Stromal cell of bone marrow (primary cell): ENCODE data around the gene OSBPL1A.

ENCODE experiments used
- DNase-seq: peaks from one replicate; pipeline ENCODE4 v3.0.0-alpha.2; 2012; ENCODE audit warnings: low read depth

The OSBPL1A gene

DNA sequence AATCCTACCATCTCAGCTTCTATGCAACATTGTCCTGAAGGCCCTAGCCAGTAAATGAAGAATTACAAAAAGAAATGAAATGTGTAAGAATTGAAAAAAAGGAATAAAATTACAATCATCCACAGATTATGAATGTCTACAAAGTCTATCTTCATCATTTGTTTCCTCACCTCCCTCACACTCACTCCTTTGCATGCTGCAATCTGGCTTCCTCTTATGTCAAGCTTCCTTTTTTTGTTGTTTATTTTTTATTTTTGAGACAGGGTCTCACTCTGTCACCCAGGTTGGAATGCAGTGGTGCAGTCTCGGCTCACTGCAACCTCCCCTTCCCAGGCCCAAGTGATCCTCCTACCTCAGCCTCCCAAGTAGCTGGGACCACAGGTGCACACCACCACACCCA, 129.7 kb downstream of the OSBPL1A start:
- no peak for DNase-seq

DNA sequence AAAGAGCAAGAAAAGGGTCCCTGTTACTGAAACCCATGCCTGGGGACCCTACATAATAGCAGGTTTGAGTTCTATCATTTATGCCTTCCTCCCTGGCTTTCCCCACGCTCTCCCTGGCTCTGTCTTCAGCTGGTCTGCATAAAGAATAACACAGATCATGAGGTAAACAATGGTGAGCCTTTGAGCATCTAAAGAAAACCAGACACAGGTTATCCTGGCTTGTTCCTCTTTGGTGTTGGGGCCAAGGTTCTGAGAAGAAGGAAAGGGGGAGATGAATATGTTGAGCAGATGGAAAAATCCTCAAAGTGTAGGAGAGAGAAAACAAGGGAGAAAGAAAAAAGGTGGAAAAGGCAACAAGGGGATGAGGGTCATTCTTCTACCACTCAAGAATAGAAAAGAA, 131.5 kb downstream of the OSBPL1A start:
- no peak for DNase-seq

DNA sequence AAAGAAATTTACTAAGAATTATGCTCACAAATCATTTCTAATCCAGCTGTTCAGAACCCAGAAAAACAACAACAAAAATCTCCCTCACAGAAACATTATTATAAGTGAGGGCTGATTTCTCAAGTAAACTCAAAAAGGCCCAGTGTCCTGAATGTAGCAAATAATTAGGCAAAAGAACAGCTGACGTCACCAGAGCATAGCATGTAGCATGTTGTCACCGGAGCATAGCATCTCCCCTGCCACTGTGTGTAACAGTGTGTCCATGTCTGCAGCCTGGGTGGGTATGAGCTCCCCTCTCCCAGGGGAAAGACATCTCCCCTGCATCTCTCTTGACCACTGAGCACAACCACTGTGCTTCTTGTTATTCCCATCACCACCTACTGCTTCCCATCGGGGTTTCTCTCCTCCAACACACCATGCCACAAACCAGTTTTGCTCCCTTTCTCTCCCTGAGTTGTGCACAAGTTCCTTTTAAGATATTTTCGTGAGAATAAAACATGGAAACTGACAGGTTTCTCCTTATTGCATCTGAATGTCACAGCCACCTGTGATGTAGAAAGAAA, 132.0 kb downstream of the OSBPL1A start:
- DNase-seq: no peak

DNA sequence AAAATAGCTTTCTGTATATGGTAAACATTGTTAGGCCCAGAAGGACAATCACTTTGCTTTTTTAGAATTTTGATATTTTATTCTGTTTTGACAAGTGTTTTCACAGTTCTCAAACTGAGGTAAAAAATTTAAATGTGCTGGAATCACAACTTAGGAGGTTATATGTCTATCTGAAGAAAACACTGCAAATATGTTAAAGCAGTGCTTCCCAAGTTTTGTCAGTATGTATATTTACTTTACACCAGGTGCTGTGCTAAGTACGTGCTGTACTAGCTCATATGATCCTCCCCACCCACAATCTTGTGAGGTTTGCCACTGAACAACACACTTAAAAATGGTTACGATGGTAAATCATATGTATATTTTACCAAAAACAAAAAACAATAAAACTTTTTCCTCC, 134.6 kb downstream of the OSBPL1A start:
- no peak for DNase-seq

DNA sequence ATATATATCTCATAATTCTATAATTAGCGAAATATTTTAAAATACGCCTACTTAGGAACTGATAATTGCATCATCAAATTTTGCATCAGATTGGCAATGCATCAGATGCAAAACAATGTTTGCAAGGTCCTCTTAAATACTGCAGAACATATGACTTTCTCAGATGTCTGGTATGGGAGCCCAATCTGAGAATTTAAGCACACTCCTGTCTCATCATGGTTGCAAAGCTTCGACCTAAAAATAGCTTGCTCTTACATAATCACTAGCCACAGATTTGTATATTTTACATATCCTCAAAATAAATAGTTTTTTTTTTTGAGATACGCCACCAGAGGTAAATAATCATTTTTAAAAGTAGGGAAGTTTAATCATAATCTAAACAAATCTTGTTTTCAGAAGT, 135.5 kb downstream of the OSBPL1A start:
- DNase-seq: no peak

DNA sequence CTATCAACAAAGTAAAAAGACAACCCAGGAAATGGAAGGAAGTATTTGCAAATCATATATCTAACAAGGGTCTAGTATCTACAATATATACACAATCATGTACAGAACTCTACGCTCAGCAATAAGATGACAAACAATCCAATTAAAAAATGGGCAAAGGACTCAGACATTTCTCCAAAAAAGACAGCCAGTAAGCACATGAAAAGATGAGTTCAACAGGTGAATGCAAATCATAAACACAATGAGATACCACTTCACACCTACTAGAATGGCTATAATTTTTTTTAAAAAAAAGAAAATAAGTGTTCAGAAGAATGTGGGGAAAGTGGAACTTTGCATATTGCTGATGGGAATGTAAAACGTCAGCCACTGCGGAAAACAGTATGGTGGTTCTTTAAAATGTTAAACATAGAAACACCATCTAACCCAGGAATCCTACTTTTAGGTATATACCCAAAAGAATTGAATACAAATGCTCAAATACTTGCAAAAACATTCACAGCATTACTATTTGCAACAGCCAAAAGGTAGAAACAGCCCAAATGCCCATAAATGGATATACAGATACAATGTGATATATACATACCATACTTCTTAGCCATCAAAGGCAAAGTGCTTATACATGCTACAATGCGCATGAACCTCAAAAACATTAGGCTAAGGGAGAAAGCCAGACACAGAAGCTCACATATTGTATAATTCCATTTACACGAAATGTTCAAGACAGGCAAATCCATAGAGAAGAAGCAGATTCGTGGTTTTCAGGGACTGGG, 137.6 kb downstream of the OSBPL1A start:
- DNase-seq: no peak

DNA sequence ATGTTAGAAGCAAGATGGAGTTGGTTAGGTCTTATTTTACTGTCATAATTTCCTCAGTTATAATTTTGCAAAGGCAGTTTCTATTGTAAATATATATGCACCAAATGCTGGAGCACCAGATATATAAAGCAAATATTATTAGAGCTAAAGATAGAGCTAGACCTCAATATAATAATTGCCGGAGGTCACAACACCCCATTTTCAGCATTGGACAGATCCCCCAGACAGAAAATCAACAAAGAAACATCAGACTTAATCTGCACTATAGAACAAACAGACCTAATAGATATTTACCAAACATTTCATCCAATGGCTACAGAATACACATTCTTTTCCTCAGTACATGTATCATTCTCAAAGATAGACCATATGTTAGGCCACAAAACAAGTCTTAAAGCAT, 143.6 kb downstream of the OSBPL1A start:
- DNase-seq: no peak

DNA sequence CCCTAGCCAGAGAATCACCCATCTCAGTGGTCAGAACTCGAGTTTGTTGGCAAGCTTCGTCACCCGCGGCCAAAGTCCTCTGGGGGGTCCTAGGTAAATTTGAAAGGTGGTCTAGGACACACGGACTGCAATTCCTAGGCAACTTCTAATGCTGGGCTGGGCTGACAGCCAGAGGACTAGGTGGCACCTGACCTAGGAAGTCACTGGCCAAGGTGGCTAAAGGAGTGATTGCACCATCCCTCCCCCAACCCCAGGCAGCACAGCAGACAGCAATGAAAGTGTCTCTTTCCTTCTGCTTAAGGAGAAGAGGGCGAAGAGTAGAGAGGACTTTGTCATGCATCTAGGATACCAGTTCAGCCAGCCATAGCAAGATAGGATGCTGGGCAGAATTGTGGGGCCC, 147.9 kb downstream of the OSBPL1A start:
- no peak for DNase-seq

DNA sequence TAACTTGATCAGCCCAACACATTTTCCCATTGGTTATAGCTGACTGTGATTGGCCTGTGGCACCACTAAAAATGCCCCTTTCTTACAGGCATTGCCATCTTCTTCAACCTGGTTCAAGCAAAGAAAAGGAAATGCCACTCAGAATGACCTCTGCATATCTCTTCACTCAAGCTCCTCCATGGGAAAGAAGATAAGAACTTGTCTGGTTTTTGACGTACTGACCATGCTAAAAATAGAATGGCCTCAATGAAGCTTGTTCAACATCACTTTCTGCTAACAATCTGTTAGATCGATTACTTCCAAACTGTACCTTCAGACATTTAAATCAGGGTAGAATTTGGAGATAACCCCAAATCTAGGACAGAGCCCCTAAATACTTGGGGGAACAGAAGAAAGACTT, 149.3 kb downstream of the OSBPL1A start:
- no peak for DNase-seq

DNA sequence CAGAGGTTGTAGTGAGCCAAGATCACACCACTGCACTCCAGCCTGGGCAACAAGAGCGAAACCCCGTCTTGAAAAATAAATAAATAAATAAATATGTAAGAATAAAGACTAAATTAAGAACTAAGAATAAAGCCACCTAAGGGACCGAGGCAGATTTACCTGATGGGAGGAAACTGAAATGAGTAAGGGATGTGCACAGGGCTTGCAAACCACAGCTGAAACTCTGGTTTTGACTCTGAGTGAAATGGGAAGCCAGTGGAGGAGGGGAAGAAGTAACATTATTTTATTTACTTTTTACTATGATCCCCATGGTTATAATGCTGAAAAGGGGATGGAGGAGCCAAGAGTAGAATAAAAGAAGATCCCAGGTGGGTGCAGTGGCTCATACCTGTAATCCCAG, 151.5 kb downstream of the OSBPL1A start:
- DNase-seq: no peak

DNA sequence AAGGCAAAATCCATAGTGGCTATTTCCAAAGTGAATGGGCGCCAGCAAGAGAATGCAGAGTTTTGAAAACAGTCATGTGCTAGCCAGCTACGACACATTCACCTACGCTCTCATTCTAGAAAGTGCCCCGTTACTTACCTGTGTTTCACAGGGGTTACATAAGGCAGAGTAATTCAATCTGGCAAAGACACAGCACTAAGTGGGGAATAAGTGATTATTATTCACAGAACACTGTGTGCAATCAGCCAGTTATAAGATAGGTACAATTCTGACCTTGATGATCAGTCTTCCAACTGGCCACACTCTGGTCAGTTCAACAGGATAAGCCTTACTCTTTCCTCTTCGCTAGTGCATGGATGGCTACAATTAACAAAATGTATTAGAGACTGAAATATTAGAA, 152.9 kb downstream of the OSBPL1A start:
- no peak for DNase-seq

DNA sequence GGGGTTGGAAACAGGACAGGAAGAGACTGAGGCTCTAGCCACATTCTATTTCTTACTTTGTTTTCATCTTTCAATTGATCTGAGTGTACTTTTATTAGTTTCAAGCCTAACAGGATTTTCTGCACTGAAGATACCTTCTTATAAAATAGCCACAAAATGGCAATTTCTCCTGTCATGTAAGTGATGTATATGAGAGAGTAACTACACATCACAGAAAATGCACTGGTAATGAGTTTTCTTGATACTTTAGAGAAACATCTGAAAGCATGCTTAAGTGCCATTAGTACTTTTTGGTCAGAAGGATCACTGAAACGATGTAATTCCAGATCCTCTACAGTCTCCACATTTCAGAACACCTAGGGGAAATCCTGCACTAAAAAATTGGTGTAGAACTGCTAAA, 153.9 kb downstream of the OSBPL1A start:
- no peak for DNase-seq

DNA sequence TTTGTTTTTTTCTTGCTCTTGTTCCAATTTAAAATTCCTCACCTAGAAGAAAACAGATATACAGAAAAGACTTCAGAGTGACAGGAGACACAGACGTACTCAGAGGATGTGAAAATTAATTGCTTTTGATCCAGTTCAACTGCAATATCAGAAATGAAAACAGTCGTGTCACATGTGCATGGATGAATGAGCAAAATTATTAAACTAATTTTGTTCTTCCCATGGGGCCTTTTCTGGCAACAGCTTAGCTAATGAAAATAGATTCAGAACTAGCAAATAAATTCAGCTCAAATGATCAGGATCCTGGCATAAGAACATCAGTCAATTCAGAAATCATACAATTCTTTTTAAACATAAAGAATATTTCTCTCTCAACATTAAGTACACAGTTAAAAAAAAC, 158.3 kb downstream of the OSBPL1A start:
- no peak for DNase-seq

DNA sequence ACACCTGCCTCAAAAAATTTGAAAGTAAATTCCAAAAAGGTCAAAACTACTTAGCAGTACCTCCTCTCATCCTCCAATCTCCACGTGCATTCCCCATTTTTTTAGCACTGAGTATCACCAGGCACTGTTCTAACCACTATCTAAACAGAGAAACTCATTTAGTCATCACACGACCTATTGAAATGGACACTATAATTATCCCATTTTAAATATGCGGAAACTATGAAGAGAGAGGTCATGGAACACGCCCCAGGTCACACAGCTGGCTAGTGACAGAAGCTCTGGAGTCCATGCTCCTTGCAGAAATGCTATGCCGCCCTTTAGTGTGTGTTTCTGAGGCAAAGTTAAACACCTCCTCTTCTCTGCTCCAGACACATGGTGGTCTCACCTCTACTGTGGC, 159.2 kb downstream of the OSBPL1A start:
- DNase-seq: no peak

DNA sequence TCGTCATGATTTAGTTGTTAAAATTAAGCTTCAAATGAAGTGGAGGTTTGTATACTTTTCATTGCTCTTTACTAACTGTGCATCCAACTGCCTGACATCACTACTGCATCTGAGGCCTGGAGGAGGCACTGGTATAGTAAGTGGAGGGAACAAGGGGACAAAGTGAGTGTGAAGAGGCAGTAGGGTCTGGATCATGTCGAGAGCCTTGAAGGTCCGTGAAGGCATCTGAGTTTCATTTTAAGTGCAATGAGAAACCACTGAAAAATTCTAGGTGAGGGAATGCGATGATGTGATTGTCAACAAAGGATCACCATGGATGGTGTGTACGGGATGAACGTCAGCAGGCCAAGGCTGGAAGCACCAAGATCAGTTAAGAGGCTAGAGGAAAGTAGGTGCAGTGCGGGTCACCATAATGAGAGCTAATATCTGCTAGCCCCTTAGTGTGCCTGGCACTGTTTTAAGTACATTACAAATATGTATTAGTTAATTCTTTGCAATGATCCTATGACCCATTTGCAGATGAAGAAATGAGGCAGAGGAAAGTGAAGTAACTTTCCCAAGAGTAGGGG, 162.7 kb downstream of the OSBPL1A start:
- DNase-seq: no peak

DNA sequence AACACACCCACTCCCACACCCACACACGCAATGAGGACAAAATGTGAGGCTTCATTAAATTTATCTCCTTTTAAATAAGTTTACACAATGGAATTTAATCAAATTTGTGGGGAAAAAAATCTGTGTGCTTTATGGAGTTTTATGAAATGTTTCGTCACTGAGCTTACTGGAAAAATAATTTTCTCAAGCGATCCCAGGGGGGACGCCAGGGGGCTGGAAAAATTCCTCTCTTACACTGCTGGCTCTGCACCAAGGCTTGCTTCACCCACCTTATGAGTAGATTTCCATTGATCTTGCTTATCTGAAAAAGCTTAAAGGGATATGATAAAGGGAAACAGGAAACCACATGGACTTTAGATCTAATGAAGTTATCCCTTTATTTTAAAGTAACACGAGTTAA, 163.3 kb downstream of the OSBPL1A start:
- DNase-seq: no peak

DNA sequence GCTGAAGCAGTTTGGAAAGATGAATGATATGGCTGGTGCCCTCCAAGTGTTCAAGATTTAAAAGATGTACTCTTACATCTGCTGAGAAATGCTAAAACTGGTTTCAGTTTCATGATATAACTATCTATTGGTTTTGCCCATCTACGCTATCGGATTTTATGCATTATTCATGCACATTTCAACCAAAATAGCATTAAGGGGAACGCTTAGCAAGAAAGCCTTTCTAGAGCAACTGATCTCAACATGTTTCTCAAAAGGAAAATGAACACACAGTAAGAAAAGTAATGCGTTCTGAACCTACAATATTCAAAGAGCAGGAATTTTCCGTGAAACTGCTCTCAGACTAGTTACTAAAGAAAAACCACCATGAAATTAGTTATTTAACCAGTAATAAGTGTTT, 164.8 kb downstream of the OSBPL1A start:
- DNase-seq: no peak

DNA sequence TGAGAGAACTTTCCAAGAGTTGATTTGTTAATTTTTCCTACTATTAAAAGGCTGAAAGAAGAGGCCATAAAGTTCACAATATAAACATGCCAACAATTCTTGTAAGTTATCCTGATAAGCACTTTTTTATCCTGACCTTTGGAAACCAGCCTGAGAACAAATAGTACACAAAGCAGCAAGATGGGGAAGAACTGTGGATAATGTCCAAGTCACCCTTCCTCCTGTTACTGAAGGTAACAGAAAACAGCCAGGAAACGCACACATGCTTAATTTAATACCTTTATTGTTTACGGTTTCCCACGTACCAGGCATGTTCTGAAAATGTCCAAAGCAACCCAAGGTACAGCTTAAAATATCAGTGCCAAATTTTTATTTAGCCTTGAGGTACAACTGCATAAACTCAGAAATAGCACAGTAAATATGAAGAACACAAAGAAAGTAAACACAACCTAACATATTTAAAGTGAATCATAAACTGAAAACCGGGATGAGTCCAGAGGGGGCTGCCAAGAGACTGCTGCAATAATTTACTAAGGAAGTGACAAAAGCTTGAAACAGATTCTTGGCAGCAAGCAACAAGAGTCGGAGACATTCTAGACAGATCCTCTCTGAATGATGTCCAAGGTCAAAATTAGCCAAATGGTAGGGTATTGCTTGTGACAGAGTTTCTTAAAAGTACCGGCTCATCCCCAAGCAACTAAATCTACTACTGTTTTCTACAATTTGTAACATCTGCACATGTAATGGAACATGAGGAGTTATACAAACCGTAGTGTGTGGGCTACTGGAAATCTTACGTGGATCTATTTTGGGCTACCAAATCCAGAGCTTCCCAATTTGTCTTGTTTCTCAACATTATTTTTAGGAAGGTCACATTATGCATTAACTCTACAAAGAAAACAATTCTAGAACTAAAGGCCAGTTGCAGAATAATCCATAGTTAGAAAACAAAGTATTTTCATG, 165.6 kb downstream of the OSBPL1A start:
- DNase-seq: no peak

DNA sequence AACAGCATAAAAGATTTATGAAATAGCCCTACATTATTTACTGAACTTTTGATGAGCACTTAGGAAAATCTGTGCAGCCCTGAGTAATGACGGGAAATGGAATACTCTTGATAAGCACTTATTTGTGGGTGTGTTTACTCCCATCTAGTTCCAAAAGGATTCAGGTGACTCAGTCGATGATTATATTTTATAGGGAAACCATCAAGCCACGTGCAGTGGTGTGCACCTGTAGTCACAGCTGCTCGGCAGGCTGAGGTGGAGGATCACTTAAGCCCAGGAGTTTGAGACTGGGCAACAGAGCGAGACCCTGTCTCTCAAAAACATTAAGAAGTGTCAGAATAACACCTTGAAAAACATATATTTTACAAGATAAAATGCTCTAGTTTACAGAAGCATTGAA, 166.9 kb downstream of the OSBPL1A start:
- no peak for DNase-seq

DNA sequence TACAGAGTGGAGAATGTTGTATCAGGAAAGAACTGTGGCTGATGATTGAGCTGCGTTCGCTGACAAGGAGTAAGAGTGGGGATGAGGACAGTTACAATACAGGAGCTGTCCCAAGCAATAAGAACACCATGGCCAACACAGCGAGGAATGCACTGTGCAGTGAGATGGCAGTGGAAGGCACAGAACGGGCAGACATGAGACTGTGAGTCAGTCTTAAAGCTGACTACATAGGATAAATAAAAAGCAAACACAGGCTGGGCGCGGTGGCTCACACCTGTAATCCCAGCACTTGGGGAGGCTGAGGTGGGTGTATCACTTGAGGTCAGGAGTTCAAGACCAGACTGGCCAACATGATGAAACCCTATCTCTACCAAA, 169.0 kb downstream of the OSBPL1A start:
- DNase-seq: no peak

DNA sequence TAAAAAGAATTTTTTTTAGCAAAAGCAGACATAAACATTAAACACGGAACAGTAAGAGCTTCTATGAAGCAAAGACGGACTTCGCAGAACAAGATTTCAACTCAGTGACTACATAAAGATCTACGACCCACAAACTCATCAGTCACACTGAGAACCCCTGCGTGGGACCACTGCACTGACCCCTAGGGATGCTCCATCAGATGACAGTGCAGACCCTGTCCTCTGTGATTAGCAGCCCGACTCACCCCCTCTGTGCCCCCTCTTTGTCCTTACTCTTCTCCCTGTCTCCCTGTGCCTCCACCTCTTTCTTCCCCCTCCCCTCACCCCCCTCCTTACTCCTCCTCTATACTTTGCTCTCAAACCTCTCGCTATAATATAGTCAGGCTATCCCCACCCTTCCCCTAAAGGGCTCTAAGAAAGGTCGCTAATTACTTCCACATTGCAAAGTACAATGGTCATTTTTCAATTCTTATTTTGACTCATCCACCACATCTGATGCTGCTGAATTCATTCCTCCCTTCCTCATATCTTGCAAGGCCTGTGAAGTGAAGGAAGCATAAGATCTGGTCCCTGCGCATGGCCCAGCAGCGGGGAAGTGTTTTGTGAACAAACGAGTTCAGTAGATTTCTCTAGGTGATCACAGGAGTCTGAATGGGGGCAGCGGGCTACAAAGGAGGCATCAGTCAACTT, 169.5 kb downstream of the OSBPL1A start:
- DNase-seq: no peak

DNA sequence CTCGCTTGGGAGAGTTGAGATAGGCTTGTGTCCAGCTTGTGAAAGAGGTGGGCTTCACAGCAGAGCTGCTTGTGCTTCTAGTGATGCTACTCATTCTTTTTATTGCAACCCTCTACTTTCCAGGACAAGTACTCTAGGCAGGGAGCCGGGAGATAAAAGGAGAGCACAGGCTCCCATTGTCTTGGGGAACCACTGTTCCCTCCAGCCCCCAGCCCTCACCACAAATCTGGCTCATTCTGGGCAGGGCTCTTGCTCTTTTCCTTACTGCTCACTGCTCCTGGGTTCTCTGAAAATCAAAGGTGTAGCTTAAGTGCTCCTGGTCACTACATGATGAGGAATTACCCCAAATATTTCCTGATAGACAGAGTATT, 177.3 kb downstream of the OSBPL1A start:
- DNase-seq: no peak
